OCI-LY7 (cell line): ENCODE measurements around the gene CXorf65. TPM values are rescaled to one million over a fixed set of nuclear protein-coding genes. Genes with fewer than 3 reads are reported as not detected.

Experiments
- BruUV-seq: library from RNA; stranded (reverse); fragments of 400-500 nt; replicated peaks from 2 replicates; lab custom pipeline; 2021; lab: Mats Ljungman, UMichigan
- CTCF ChIA-PET: fragments of 300-600 bp; sonication (Branson Sonifier 250); formaldehyde crosslinking; loops from one replicate; lab custom pipeline; 2022; ENCODE audit warnings: antibody characterized with exemption; ENCODE audit not compliant: unreplicated experiment; lab: Charles Lee
- POLR2A ChIA-PET: fragments of 300-600 bp; sonication (Branson Sonifier 250); formaldehyde crosslinking; loops from one replicate; lab custom pipeline; 2022; ENCODE audit warnings: antibody characterized with exemption; lab: Charles Lee
- DNase-seq: peaks from one replicate; pipeline ENCODE4 v3.0.0-alpha.2; 2015; ENCODE audit warnings: low spot score
- H2AFZ ChIP-seq: fragments of 200-600 bp; sonication (generic), shearing (Covaris generic); 2 replicates; pipeline ENCODE4 v1.6.1; 2014; ENCODE audit warnings: mild to moderate bottlenecking, antibody characterized with exemption, low read length, moderate library complexity
- H3K27ac ChIP-seq: fragments of 200-600 bp; sonication (generic); 2 replicates; pipeline ENCODE4 v1.5.1; 2014; ENCODE audit warnings: mixed run types, low read depth, mild to moderate bottlenecking, moderate library complexity, low read length, inconsistent platforms; ENCODE audit not compliant: poor library complexity, severe bottlenecking
- H3K36me3 ChIP-seq: fragments of 200-600 bp; sonication (generic); 2 replicates; pipeline ENCODE4 v1.6.1; 2014; ENCODE audit warnings: mild to moderate bottlenecking, antibody characterized with exemption, low read length, moderate library complexity, mixed read lengths; ENCODE audit not compliant: insufficient read depth
- H3K4me1 ChIP-seq: fragments of 200-600 bp; sonication (generic); 2 replicates; pipeline ENCODE4 v1.5.1; 2014; ENCODE audit warnings: mild to moderate bottlenecking, low read length; ENCODE audit not compliant: insufficient read depth, poor library complexity, severe bottlenecking
- H3K4me2 ChIP-seq: fragments of 200-600 bp; sonication (generic); 2 replicates; pipeline ENCODE4 v1.6.1; 2014; ENCODE audit warnings: mild to moderate bottlenecking, low read length
- H3K4me3 ChIP-seq: fragments of 200-600 bp; sonication (generic); 2 replicates; pipeline ENCODE4 v1.5.1; 2014; ENCODE audit warnings: mild to moderate bottlenecking, low read depth, low read length; ENCODE audit not compliant: poor library complexity, severe bottlenecking
- H3K79me2 ChIP-seq: fragments of 200-600 bp; sonication (generic); 2 replicates; pipeline ENCODE4 v1.6.1; 2016; ENCODE audit warnings: low read depth, mild to moderate bottlenecking, low read length, moderate library complexity, mixed read lengths; ENCODE audit not compliant: insufficient read depth
- H3K9me2 ChIP-seq: fragments of 200-600 bp; sonication (generic); 2 replicates; pipeline ENCODE4 v1.6.1; 2016; ENCODE audit warnings: mild to moderate bottlenecking, low read length, mixed read lengths; ENCODE audit not compliant: insufficient read depth
- H3K9me3 ChIP-seq: fragments of 200-600 bp; sonication (generic); 2 replicates; pipeline ENCODE4 v1.6.1; 2014; ENCODE audit warnings: mild to moderate bottlenecking, mixed run types, low read length, mixed read lengths
- H4K20me1 ChIP-seq: fragments of 200-600 bp; sonication (generic); 2 replicates; pipeline ENCODE4 v1.6.1; 2014; ENCODE audit warnings: mild to moderate bottlenecking, antibody characterized with exemption, low read length, moderate library complexity, mixed read lengths; ENCODE audit not compliant: insufficient read depth
- EZH2phosphoT487 ChIP-seq: fragments of 200-600 bp; sonication (generic); IDR thresholded peaks from 2 replicates; pipeline ENCODE4 v1.6.1; 2018; ENCODE audit warnings: low read depth, borderline replicate concordance, mild to moderate bottlenecking, mixed run types, antibody characterized with exemption, low read length, moderate library complexity, mixed read lengths
- intact Hi-C: fragments of 100-400 bp; cut with micrococcal nuclease; formaldehyde crosslinking; loops from one replicate; pipeline ENCODE4 v1.10.0; 2022; ENCODE audit not compliant: unreplicated experiment
- total RNA-seq, 2 experiments: library from RNA; depleted of rRNA in 1 of 2; stranded (reverse); fragments of >200 nt in 1 of 2; shearing (Covaris generic) in 1 of 2; gene quantifications; 2 replicates each; pipeline ENCODE4 v1.2.3, GENCODE V29; 2014 to 2022
- TF ChIP-seq, protein P1 (sequence below): fragments of 200-600 bp; sonication (generic); conservative IDR thresholded peaks from 2 replicates; pipeline ENCODE4 v1.5.1; 2014; ENCODE audit warnings: mild to moderate bottlenecking, antibody characterized with exemption, low read length, moderate library complexity, mixed read lengths

Gene CXorf65
- total RNA-seq, 2 experiments from 2014 or later, result 1.8 to 3.2 TPM

DNA sequence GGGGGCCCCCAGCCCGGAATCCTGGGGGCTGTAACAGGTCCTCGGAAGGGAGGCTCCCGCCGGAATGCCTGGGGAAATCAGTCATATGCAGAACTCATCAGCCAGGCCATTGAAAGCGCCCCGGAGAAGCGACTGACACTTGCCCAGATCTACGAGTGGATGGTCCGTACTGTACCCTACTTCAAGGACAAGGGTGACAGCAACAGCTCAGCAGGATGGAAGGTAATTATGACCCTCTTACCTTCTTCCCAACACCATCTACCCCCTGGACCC is 9.8 kb downstream of the CXorf65 start:
- peaks cover 18% of the 10 kb centered on the region for H3K4me1 ChIP-seq
- ChIA-PET POLR2A (no interaction called here), CTCF (no interaction called here)
- BruUV-seq, result no TSS peak
- no peaks in the 10 kb centered on the region for H3K9me3 ChIP-seq
- H2AFZ ChIP-seq, result 0 out of 2 replicates have a peak overlapping the region, but pooled peaks have one; percentile 98
- H3K4me2 ChIP-seq, result peak overlapping the region; percentile 93
- intact Hi-C loops, result no loop called here
- no peak overlapping the region for H3K27ac ChIP-seq
- DNase-seq, result no peak
- no peaks in the 10 kb centered on the region for H3K79me2 ChIP-seq
- H3K9me2 ChIP-seq, result no peaks in the 10 kb centered on the region
- H4K20me1 ChIP-seq, result no peaks in the 10 kb centered on the region
- H3K4me3 ChIP-seq, result peak overlapping the region; percentile 73
- no peaks in the 10 kb centered on the region for H3K36me3 ChIP-seq
- no peak for TF ChIP-seq EZH2phosphoT487
- TF ChIP-seq, protein P1, sequence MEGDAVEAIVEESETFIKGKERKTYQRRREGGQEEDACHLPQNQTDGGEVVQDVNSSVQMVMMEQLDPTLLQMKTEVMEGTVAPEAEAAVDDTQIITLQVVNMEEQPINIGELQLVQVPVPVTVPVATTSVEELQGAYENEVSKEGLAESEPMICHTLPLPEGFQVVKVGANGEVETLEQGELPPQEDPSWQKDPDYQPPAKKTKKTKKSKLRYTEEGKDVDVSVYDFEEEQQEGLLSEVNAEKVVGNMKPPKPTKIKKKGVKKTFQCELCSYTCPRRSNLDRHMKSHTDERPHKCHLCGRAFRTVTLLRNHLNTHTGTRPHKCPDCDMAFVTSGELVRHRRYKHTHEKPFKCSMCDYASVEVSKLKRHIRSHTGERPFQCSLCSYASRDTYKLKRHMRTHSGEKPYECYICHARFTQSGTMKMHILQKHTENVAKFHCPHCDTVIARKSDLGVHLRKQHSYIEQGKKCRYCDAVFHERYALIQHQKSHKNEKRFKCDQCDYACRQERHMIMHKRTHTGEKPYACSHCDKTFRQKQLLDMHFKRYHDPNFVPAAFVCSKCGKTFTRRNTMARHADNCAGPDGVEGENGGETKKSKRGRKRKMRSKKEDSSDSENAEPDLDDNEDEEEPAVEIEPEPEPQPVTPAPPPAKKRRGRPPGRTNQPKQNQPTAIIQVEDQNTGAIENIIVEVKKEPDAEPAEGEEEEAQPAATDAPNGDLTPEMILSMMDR, result no peak

DNA sequence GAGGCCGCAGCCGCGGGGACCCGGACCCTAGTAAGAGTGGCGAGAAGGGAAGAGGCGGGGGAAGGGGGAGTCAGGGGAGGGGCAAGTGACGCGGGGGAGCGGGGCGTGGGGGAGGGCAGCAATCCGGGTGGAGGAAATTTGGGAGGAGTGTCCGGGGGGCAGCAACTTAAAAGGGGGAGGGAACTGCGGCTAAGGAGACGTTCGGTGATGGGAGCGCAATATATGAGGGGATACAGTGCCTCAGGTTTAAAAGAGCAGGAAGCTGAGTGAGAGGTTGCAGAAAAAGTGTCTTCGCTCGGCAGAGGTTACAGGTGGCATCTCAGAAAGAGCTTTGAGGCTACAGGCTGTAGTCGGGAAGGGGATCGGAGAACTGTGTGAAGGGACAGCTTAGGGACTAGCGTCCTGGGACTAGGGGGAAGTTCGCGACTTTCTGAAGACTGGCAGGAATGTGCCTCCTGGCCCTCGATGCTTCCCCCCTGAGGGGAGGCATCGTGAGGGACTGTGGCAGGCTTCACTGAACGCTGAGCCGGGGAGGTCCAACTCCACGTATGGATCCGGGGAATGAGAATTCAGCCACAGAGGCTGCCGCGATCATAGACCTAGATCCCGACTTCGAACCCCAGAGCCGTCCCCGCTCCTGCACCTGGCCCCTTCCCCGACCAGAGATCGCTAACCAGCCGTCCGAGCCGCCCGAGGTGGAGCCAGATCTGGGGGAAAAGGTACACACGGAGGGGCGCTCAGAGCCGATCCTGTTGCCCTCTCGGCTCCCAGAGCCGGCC is 10.4 kb downstream of the CXorf65 start:
- CTCF ChIA-PET, result interaction anchor here (0.6 kb wide), 1 partner anchor 83 kb away, joined by 5 read pairs; no protein-coding TSS in a partner anchor
- POLR2A ChIA-PET, result interaction anchor here (0.5 to 1.0 kb wide), 2 partner anchors 12 to 22 kb away, joined by 3 read pairs; partner anchors contain the start of gene MED12
- Histone ChIP-seq H3K9me3 (no peaks in the 10 kb centered on the region), H3K79me2 (no peaks in the 10 kb centered on the region), H2AFZ (peak overlapping the region; percentile 98), H3K36me3 (no peaks in the 10 kb centered on the region), H3K9me2 (no peaks in the 10 kb centered on the region), H3K4me1 (peaks cover 18% of the 10 kb centered on the region), H3K27ac (no peak overlapping the region), H4K20me1 (no peaks in the 10 kb centered on the region), H3K4me3 (peak overlapping the region; percentile 73), H3K4me2 (peak overlapping the region; percentile 93)
- no peak for TF ChIP-seq EZH2phosphoT487
- TF ChIP-seq, protein P1, result no peak
- intact Hi-C loops, result no loop called here
- no TSS peak for BruUV-seq
- no peak for DNase-seq

DNA sequence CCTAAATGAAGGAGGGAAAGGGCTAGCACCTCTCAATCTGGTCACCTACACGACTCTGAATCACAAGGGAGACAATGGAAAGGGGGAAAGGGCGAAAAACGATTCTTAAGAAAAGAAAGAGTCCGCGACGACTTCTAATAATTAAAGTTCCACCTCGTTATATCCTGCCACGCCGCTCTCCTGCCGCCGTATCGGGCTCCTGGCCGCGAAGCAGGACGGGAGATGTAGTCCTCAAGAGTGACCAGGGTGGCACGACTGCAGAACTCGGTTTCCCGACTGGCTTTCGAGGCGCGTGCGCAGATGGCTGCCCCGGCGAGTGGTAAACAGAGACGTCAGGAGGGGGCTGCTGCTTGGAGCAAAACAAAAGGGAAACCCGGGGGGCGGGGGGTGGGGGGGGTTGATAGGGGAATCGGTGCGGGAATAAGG is 11.0 kb downstream of the CXorf65 start, which contains the start of gene FOXO4:
Gene FOXO4 (plus strand): TSS at position 297 of the 426 bp plus-strand sequence. CDS start 678 bp downstream, outside the sequence.
- Histone ChIP-seq H2AFZ (peak within 1 kb of the TSS; percentile 98), H3K4me1 (peaks cover 18% of the 10 kb centered on the region)
- no TSS peak for BruUV-seq

More for the DNA sequence above, 11.0 kb downstream of the CXorf65 start, which contains the start of gene FOXO4:
- H3K4me3 ChIP-seq, result peak within 1 kb of the TSS; percentile 73
- ChIA-PET POLR2A (interaction anchor here (0.5 to 1.0 kb wide), 2 partner anchors 11 to 23 kb away, joined by 3 read pairs; partner anchors contain the start of gene MED12), CTCF (interaction anchor here (0.6 kb wide), 1 partner anchor 84 kb away, joined by 5 read pairs; no protein-coding TSS in a partner anchor)
- no peaks in the 10 kb centered on the region for H3K9me3 ChIP-seq
- peak; percentile 88 for DNase-seq
- H3K4me2 ChIP-seq, result peak within 1 kb of the TSS; percentile 93
- H3K36me3 ChIP-seq, result no peaks in the 10 kb centered on the region
- intact Hi-C loops, result no loop called here
- no peaks in the 10 kb centered on the region for H3K9me2 ChIP-seq
- H4K20me1 ChIP-seq, result no peaks in the 10 kb centered on the region
- no peak within 1 kb of the TSS for H3K27ac ChIP-seq
- TF ChIP-seq, protein P1, result no peak
- TF ChIP-seq EZH2phosphoT487, result no peak
- H3K79me2 ChIP-seq, result no peaks in the 10 kb centered on the region
